Activated B cell treated with CpG ODN at 0.5 μM for 24 hours (primary cell): ENCODE measurements around the gene SLBP. TPM values are rescaled to one million over a fixed set of nuclear protein-coding genes. Genes with fewer than 3 reads are reported as not detected.
A peak's percentile ranks its signal among the peaks of the same experiment; 100 is the strongest.

Experiments
- ATAC-seq: fragments of 200-7000 bp; cut with Tn5 transposase; one replicate; pipeline ENCODE4 v1.10.0; 2021; ENCODE audit warnings: low read depth, mild to moderate bottlenecking, moderate library complexity
- CTCF ChIA-PET: fragments of 350-600 bp; sonication (Branson Sonifier 250); formaldehyde crosslinking; loops from one replicate; lab custom pipeline; 2021; ENCODE audit warnings: antibody characterized with exemption; lab: Charles Lee
- POLR2A ChIA-PET: fragments of 350-600 bp; sonication (Branson Sonifier 250); formaldehyde crosslinking; loops from one replicate; lab custom pipeline; 2021; ENCODE audit warnings: antibody characterized with exemption; lab: Charles Lee
- DNase-seq: peaks from one replicate; pipeline ENCODE4 v3.0.0; 2022
- H3K27ac Mint-ChIP-seq: one replicate; pipeline ENCODE4 v1.8.0; 2020; ENCODE audit warnings: mixed read lengths
- H3K27me3 Mint-ChIP-seq: one replicate; pipeline ENCODE4 v1.8.0; 2021; ENCODE audit warnings: mixed read lengths
- H3K36me3 Mint-ChIP-seq: one replicate; pipeline ENCODE4 v1.8.0; 2021; ENCODE audit warnings: low read depth, mixed read lengths
- H3K4me1 Mint-ChIP-seq: one replicate; pipeline ENCODE4 v1.8.0; 2021; ENCODE audit warnings: mixed read lengths
- H3K4me3 Mint-ChIP-seq: one replicate; pipeline ENCODE4 v1.8.0; 2020; ENCODE audit warnings: mild to moderate bottlenecking, mixed read lengths
- H3K9me3 Mint-ChIP-seq: one replicate; pipeline ENCODE4 v1.8.0; 2020; ENCODE audit warnings: mixed read lengths
- CTCF ChIP-seq: fragments of 200-600 bp; IDR thresholded peaks from one replicate; pipeline ENCODE4 v1.8.0; 2022; ENCODE audit warnings: antibody characterized with exemption, mild to moderate bottlenecking
- intact Hi-C: fragments of 100-400 bp; cut with micrococcal nuclease; formaldehyde crosslinking; loops from one replicate; pipeline ENCODE4 v1.15.1; 2024
- total RNA-seq: library from RNA; stranded (reverse); gene quantifications from 2 replicates; pipeline ENCODE4 v1.2.3, GENCODE V29; 2022

Gene SLBP
- total RNA-seq, 1 donor from 2014 or later: 34.0 TPM

GRCh38 chr4:1718095-1718850 is 6.2 kb upstream of the SLBP start:
- DNase-seq: no peak
- ChIA-PET CTCF (interaction anchor here (4.1 kb wide), 1 partner anchor 24 kb away, joined by 28 read pairs; no protein-coding TSS in a partner anchor), POLR2A (no interaction called here)
- intact Hi-C loops: loop anchor here (10.0 kb wide), 1 partner anchor 1357 kb away; the partner anchor contains the start of genes HTT and HTT-AS
- H3K27me3 Mint-ChIP-seq: no peaks in the 10 kb centered on the region
- ATAC-seq: no peak
- no peaks in the 10 kb centered on the region for H3K9me3 Mint-ChIP-seq
- H3K4me1 Mint-ChIP-seq: peaks cover 73% of the 10 kb centered on the region
- no peak for TF ChIP-seq CTCF
- H3K27ac Mint-ChIP-seq: peak overlapping the region; percentile 41
- peaks cover 16% of the 10 kb centered on the region for H3K36me3 Mint-ChIP-seq
- peak overlapping the region; percentile 58 for H3K4me3 Mint-ChIP-seq

- H3K9me3 Mint-ChIP-seq: no peaks in the 10 kb centered on the region
- H3K36me3 Mint-ChIP-seq: peaks cover 23% of the 10 kb centered on the region
- ChIA-PET POLR2A (no interaction called here), CTCF (interaction anchor here (4.1 kb wide), 1 partner anchor 24 kb away, joined by 28 read pairs; no protein-coding TSS in a partner anchor)
- H3K27me3 Mint-ChIP-seq: no peaks in the 10 kb centered on the region
- peak overlapping the region; percentile 41 for H3K27ac Mint-ChIP-seq
- ATAC-seq (no peak), DNase-seq (no peak)
- H3K4me3 Mint-ChIP-seq: no peak overlapping the region
- peaks cover 70% of the 10 kb centered on the region for H3K4me1 Mint-ChIP-seq
- TF ChIP-seq CTCF: no peak
- intact Hi-C loops: loop anchor here (10.0 kb wide), 1 partner anchor 1357 kb away; the partner anchor contains the start of genes HTT and HTT-AS
Measured at GRCh38 chr4:1717129-1718094, 5.3 kb upstream of the SLBP start.

- ChIA-PET POLR2A (no interaction called here), CTCF (no interaction called here)
- no peak for TF ChIP-seq CTCF
- Mint-ChIP-seq H3K27ac (peak overlapping the region; percentile 93), H3K36me3 (peaks cover 25% of the 10 kb centered on the region), H3K4me1 (peaks cover 65% of the 10 kb centered on the region), H3K9me3 (no peaks in the 10 kb centered on the region), H3K27me3 (no peaks in the 10 kb centered on the region), H3K4me3 (no peak overlapping the region)
- no peak for ATAC-seq
- intact Hi-C loops: loop anchor here (10.0 kb wide), 1 partner anchor 1358 kb away; the partner anchor contains the start of genes HTT and HTT-AS
- no peak for DNase-seq
Measured at GRCh38 chr4:1716065-1716945, 4.2 kb upstream of the SLBP start.

- Mint-ChIP-seq H3K4me1 (peaks cover 76% of the 10 kb centered on the region), H3K27me3 (no peaks in the 10 kb centered on the region), H3K4me3 (peak overlapping the region; percentile 94), H3K9me3 (no peaks in the 10 kb centered on the region), H3K36me3 (peaks cover 32% of the 10 kb centered on the region), H3K27ac (peak overlapping the region; percentile 93)
- DNase-seq (no peak), ATAC-seq (no peak)
- ChIA-PET CTCF (interaction anchor here (4.2 kb wide), 1 partner anchor 22 kb away, joined by 30 read pairs; no protein-coding TSS in a partner anchor), POLR2A (interaction anchor here (4.2 kb wide), 1 partner anchor 8 kb away, joined by 138 read pairs; the partner anchor contains the start of genes TACC3 and TMEM129)
- intact Hi-C loops: loop anchor here (10.0 kb wide), 1 partner anchor 1360 kb away; the partner anchor contains the start of genes HTT and HTT-AS
- TF ChIP-seq CTCF: no peak
Measured at GRCh38 chr4:1715002-1715758, 3.1 kb upstream of the SLBP start.
